Measurements from ENCODE around the gene MACROD2.

The MACROD2 gene

GRCh38 chr20:15843777-15844176 lies 1848.5 kb downstream of the MACROD2 start:
- DNase-seq (ENCODE audit: low read depth, low spot score) = no peak

DNA sequence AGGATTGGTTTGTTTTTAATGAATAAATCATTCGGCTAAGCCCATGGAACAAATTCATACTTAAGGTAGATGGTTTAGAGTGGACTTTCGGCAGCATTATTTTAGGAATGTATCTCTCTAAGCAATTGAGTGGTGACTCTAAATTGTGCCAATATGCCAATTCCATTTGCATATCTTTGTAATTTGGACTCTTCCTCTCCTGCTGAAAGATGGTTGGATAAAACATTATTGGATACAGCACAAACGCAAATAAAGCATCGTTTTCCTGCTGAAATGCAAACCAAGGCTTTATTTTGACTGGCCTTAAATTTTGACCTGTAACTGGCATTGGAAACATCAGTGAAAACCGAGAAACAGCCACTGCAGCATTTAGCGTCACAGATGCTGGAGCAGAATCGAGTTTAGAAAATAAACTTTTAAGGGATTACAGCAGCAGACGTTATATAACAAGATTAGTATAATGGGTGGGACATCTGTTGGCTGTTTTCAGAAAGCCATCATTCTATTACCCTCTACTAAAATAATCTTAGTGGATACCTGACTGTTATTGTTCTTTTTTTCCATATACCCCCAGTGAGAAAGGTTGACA lies 1852.0 kb downstream of the MACROD2 start:
- no peak for DNase-seq (ENCODE audit: low read depth, low spot score)

GRCh38 chr20:15848126-15848525 lies 1852.8 kb downstream of the MACROD2 start:
- DNase-seq (ENCODE audit: low read depth, low spot score) = no peak

DNA sequence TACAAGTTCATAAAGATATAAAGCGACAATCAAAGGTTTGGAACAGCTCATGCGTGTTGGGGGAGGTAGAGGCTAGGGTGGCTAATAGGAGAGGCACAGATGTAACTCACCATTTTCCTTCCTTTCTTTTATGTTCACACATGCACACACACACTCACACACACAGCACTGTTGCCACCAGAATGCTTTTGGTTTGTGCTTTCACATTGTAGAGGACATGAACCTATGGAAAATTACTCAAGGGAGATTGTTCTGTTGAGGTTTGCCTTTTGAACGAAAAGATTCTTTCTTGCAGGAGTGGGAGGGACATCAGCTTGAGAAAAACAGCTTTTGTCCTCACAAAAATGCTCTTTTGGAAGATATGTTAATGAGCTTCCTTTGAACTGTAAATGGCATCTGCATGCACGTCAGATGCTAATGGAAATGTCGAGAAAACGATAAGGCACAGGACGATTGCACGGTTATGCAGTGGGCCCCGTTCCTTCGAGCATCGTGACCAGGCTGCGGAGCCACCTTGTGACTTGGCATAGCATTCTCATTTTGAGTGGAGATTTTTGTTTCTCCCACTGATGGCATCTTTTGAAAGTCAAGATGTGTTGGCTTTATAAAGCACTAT lies 1853.8 kb downstream of the MACROD2 start:
- DNase-seq (ENCODE audit: low read depth, low spot score) = no peak

- no peak for DNase-seq (ENCODE audit: low read depth, low spot score)
These were observed 1856.4 kb downstream of the MACROD2 start for GRCh38 chr20:15851576-15852215.

- no peak for DNase-seq (ENCODE audit: low read depth, low spot score)
These were observed 1859.6 kb downstream of the MACROD2 start for GRCh38 chr20:15854911-15855310.

DNA sequence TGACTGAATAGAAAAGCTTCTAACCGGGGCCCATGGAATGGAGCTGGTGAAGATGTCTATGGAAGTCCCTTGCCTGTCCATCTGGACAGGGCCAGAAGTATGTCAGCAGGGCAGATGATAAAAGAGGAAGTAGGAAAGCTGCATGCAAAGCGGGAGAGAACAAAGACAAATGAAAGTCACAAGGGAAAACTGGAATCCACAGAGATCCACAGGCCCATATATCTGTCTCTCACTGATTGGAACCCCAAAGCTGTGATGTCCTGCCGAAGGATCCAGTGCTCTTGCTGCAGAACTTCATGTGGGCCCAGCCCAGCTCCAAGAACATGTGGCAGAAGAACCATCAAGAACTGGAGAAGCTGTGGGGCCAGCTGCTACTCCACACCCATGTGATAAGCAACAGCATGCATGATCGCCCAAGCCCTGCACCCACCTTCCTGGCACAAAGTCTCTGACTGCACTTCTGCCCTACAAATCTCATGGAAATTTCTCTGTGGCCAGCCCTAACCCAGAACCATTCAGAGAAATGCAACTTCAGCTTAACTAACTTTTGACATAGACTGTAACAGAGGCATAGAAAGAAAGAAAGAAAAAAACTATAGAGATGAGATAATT lies 1862.0 kb downstream of the MACROD2 start:
- DNase-seq (ENCODE audit: low read depth, low spot score) = no peak

GRCh38 chr20:15859061-15859460 lies 1863.7 kb downstream of the MACROD2 start:
- no peak for DNase-seq (ENCODE audit: low read depth, low spot score)

DNA sequence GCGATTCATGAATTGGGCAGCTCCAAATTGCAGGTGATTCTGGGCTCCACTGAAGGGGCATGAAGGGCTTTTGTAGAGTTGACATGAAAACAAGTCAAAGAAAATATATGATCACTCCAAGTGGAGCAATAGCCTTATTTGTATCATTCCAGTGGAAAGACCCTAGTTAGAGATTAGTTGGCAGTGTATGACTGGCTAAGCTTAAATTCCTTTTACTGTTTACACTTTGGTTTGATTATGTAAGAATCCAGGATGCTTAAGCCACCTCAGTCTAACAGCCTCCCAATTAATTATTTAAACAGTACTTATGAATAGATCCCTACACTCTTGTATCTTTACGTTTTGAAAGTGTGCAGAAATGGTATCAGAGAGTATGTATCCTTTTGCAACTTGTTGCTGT lies 1865.5 kb downstream of the MACROD2 start:
- no peak for DNase-seq (ENCODE audit: low read depth, low spot score)

DNA sequence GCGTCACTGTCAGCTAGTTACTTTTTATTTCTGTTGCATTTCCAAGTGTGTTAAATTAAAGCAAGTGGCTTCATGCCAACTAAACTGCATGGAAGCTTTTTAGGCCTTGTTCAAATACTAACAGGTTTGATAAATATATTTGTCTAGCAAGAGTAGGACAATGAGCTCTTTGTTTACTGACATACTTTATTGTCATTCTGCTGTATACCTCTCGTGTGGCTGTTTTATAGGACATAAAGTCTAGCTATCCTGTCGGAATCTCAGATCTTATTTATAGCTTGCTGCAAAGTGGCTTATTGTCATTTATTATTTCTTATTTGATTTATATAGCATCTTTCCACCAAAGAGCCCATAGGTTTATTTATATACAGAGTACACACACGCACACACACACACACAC lies 1866.9 kb downstream of the MACROD2 start:
- DNase-seq (ENCODE audit: low read depth, low spot score) = no peak

GRCh38 chr20:15863735-15864134 lies 1868.4 kb downstream of the MACROD2 start:
- DNase-seq (ENCODE audit: low read depth, low spot score) = no peak

DNA sequence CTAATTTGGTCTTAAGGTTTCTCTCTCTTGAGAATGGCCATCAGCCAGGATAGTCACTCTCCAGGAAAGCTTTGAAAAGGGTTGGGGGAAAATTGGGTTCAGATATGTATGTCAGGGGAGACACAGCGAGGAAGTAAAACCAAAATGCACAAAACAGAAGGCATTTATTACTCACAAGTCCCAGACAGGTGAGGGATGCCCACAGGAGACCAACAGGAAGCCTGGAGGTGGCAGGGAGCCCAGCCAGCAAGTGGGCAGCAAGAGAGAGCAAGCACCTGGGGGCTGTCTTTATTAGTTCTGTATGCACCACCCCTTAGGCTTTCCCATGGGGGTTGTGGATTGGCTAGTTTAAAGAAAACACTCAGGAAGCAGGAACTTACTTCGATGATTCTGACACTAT lies 1870.2 kb downstream of the MACROD2 start:
- DNase-seq (ENCODE audit: low read depth, low spot score) = no peak

GRCh38 chr20:15866916-15867730 lies 1871.8 kb downstream of the MACROD2 start:
- DNase-seq (ENCODE audit: low read depth, low spot score) = no peak

DNA sequence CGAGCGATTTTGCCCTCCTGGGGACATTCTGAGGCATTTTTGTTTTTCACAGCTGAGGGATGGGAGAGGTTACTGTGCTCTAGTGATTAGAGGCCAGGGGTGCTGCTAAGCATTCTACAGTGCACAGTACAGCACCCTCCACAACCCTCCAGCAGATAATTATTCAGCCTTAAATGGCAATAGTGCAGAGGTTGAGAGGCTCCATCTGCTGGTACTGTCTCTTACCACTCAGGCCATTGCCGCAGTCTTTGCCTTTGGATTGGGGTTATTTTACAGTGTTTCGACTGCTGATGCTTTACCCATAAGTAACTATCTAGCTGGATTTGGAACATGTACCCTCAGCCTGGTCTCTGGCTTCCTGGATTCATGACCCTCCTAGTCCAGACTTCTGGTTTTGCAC lies 1872.6 kb downstream of the MACROD2 start:
- DNase-seq (ENCODE audit: low read depth, low spot score) = no peak

GRCh38 chr20:15875446-15875845 lies 1880.1 kb downstream of the MACROD2 start:
- no peak for DNase-seq (ENCODE audit: low read depth, low spot score)

- no peak for DNase-seq (ENCODE audit: low read depth, low spot score)
These were observed 1887.2 kb downstream of the MACROD2 start for GRCh38 chr20:15882553-15882952.

DNA sequence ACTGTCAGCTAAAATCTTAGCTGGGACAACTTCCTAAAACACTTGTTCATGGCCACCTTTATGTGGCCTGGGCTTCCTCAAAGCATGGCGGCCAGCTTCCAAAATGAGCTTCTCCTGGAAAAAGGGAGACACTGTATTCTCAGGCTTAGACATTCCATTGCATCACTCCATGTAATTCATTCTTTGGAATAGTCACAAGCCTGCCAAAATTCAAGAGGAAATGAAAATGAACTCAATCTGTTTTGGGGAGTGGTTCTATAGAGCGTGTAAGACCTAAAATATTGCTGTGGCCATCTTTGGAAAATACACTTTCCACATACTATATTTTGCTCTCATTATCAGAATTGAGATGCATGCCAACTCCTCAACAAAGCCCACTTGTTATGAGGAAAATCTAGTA lies 1890.9 kb downstream of the MACROD2 start:
- DNase-seq (ENCODE audit: low read depth, low spot score) = no peak

DNA sequence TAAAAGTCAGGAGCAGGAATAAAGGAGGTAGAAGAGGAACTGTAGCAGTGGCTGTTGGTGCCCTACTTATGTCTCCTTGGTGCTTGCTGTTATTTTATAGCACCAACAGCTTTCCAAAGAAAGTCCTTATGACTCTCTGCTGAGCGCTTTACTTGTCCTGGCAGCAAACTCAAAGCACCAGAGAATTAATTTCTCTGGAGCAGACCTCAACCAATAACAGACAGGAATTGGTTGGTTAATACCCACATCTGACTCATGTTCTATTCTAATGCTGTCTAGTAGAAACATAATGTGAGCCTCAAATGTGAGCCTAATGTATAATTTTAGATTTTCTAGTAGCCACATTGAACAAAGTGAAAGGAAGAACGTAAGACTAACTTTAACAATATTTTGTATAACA lies 1892.1 kb downstream of the MACROD2 start:
- no peak for DNase-seq (ENCODE audit: low read depth, low spot score)

DNA sequence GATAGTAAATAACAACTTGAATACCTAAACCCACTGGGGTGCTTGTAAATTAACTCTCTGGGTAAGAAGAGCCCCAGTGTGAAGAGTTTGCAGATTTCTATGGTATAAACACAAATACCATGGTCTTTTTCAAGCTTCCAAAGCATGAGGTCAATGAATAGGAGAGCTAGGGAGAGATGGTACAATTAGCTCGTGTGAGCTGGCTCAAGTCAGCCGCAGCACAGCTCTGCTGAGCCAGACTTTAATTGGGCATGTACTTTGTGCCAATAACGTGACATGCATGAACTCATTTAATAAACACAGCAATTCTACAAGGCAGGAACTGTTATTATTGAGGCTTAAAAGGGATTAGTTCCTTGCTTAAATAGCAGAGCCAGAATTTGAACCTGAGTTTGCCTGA lies 1893.7 kb downstream of the MACROD2 start:
- no peak for DNase-seq (ENCODE audit: low read depth, low spot score)

DNA sequence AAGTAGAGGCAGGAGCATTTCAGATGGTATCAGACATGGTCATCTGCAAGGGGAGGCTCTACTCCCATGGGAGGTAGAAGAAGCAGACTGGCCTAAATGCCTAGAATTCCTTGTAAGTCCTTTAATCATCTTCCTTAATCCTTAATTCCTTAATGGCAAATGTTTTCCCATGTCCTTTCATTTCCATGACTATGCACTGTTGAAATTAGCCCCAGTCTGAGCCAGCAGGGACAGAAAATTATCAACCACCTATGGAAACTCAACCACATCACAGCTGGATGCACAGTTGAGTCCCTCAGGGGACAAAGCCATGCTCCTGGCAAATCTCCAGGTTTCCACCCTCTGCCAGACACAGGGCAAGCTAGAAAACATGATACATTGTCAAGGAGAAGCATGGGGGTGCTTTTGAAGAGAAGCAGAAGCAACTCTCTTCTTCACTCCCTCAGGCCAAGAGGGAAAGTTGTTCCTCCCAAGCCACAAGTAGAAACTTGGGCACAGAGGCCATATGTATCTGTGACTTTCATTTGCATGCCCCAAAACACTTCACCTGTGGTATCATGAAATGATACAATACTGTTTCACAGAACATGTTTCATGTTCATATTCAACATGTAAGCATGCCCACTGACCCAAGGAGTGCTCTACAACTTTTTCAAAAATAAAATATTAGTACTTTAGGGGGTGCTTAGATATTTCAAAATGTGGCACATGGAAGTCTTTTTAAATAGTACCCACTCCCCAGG lies 1894.4 kb downstream of the MACROD2 start:
- DNase-seq (ENCODE audit: low read depth, low spot score) = no peak

DNA sequence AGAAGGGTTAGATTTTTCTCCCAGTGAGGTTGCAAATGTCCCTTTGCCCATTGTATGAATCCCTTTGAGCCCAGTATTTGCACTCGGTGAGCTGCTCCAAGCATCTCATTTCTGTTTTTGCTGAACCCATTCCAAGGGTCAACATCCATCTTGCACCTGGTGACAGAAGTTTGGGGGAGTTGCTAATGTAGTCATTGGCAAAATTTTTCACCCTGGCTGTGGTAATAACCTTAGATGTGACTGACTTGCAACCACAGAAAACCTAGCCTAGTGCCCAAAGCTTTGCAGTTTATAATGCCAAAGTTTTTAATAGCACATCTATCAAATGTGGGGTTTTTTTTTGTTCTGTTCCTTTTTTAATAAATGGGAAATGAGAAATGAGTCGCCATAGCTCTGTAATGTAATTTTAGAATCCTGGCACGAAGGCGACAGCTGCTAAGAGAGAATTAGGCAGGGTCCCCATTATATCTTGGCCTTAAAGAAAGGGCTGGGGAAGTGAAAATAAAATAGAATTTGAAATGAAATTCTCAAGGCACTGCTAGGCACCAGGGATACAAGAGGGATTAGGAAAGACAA lies 1895.2 kb downstream of the MACROD2 start:
- DNase-seq (ENCODE audit: low read depth, low spot score) = no peak
